ENCODE measurements around the gene CCDC88B.

The CCDC88B gene

DNA sequence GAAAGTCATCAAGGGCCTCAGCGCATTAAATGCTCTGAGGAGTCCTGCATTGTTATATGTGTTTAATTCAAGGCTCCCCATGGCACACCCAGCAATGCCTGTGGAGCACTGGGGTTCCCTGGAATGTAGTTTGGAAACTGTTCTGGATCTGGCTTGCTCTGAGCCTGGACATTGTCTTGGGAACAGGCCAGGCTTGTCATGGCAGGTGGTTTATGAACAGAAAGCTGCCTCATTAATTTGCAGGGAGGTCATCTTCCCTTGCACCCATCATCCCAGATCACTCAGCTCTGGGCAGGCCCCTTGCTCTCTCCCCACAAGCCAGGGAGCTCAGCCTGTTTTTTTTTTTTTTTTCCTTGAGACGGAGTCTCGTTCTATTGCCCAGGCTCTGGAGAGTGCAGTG lies 51.8 kb downstream of the CCDC88B start:
- FAIRE-seq, result no peak
- DNase-seq (ENCODE audit: insufficient read length, low spot score), result no peak
- TF ChIP-seq POLR2A (IDR thresholded peaks at IDR 0.05; ENCODE audit: low read depth, low read length), result no peak

DNA sequence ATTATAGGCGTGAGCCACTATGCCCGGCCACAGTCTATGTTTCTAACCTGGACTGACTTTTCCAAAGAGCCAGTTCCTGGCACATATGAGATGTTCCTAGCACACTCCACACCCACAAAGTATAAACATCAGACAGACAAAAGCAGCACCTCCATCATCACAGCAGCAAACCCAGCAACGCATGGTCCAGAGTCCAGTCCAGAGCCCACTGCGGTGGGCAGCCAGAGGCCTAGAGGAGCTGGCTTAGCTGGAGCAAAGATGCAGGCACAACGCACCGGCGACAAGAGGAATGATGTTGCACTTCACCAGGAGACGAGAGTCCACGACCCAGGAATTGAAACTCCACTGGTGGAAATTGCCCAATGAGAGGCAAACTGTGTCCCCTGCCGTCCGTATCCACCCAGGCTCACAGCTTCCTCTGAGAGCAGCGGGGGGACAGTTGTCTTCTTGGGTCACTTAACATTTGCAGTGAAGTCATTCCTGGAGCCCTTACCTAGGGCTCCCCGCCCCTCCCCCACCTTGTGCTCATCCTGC lies 55.6 kb downstream of the CCDC88B start:
- no peak for DNase-seq (ENCODE audit: insufficient read length, low spot score)
- no peak for FAIRE-seq
- no peak for TF ChIP-seq POLR2A (IDR thresholded peaks at IDR 0.05; ENCODE audit: low read depth, low read length)

DNA sequence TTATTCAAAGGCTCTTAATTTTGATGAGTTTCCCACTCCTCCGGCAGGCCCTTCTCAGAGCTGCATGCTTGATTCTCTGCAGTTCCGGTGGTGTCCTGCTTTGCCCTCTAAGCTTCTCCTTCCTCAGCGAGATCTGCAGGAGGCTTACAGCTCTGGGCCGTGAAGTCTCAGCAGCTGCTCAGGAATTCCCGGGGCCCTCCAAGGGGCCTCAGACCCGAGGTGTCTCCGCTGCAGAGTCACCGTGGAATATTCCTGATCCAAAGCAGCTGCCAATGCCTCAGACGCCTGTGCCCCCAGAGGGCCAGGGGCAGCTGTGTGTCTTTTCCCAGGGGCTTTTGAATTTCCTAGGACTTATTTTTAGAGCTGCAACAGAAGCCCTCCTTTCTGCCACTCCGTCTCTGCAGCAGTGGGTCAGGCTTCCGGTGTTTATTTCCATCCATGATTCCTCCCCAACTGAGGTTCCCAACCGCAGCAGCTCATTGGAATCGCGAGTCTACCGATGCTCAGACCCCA lies 56.1 kb downstream of the CCDC88B start:
- DNase-seq (ENCODE audit: insufficient read length, low spot score) (no peak), FAIRE-seq (no peak)
- TF ChIP-seq POLR2A (IDR thresholded peaks at IDR 0.05; ENCODE audit: low read depth, low read length), result no peak

DNA sequence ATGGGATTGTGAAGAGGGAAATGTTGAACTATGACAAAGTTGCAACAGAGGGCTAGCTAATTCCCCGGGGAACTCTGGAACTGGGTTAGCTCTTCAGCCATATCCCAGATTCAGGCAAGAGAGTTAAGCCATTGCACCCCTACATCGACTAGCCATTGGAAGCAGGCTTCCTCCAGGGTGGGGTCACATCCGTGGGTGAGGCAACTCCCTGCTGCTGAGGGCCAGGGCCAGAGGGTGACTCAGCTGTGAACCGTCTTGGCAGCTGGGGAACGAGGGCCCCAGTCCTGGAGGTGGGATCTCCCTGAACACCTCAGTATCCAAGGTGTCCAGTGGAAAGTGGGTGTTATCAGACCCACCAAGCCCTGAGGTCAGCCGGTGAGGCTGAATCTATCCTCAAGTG lies 60.1 kb downstream of the CCDC88B start:
- FAIRE-seq (no peak), DNase-seq (ENCODE audit: insufficient read length, low spot score) (peak; percentile 82)
- TF ChIP-seq POLR2A (IDR thresholded peaks at IDR 0.05; ENCODE audit: low read depth, low read length), result no peak

DNA sequence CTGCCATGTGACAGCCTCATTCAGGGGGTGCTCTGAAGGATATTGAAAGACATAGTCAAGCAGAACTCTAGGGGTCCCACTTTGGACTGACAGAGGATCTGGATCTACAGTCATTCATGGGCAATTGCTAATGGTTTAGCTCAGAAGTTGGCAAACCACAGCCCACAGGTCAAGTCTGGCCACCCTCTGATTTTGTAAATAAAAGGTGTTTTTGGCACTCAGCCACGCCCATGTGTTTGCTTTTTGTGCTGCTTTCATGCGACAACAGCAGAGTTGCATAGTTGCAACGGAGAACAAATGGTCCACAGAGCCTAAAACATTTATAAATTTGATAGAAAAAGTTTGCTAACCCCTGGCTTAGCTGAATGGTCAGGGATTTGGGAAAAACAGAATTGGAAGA lies 60.7 kb downstream of the CCDC88B start:
- DNase-seq (ENCODE audit: insufficient read length, low spot score), result no peak

DNA sequence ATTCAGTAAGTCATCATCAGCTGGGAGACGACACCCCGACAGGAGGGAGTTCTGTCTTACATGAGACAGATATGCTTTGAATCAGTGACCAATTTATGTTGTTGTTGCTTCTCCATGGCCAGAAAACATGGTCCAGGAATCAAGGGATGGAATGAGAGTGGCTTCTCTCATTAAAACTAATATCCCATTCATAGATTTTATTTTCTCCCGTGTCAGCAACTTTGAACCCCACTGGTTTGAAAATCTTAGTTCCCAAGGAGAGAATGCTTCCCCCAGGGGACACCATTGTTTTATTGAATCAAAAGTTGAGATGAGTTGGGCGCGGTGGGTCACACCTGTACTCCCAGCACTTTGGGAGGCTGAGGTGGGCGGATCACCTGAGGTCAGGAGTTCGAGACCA lies 61.8 kb downstream of the CCDC88B start:
- TF ChIP-seq POLR2A (IDR thresholded peaks at IDR 0.05; ENCODE audit: low read depth, low read length), result no peak
- no peak for DNase-seq (ENCODE audit: insufficient read length, low spot score)
- FAIRE-seq, result no peak

More for the DNA sequence above, 60.7 kb downstream of the CCDC88B start:
- no peak for FAIRE-seq
- TF ChIP-seq POLR2A (IDR thresholded peaks at IDR 0.05; ENCODE audit: low read depth, low read length), result no peak

DNA sequence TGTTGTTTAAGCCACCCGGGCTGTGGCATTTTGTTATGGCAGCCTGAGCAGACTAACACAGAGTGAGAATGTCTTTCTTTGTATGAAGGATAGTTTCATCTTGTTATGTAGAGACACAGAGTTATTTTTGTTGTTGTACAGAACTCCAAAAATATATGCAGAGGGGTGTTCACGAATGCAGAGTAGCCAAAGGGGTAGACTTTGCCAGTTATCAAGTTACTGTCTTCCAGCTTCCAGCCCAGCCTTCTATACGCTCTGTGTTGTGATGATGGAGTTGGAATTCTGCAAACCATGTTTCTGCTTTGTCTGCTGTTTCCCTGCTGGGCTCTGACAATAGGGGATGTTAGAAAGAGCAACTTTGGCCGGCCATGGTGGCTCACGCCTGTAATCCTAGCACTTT lies 63.1 kb downstream of the CCDC88B start:
- no peak for DNase-seq (ENCODE audit: insufficient read length, low spot score)
- no peak for FAIRE-seq

DNA sequence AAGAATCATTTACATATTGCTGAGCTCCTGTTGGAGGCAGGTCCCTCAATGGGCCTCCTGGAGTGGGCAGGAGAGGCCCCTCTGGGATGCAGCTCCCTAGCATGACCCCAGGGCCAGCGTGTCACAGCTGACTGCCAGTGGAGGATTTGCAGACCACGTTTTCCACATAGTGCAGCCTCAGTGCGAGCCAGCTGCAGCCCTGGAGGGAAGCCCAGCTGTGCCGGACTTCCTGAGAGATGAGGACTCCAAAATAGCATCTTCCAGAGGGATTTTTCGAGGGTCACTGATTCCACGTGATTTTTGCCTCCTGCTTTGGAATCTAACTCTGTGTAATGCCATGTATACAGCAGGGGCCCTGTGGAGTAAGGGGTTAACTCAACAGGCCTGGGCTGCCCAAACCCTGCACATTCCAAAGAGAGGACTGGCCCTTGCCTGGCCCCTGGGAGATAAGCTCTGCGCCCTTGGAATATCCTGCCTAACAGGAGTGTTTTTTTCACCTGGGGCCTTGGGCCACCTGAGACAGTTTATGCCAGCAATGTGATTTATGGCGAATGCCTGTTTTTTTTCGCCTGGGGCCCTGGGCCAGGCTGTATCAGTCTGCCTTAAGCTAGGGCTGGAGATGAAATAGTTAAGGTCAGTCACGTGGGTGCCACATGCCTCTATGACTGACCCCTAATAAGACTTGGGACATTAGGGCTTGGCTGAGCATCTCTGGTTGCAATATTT lies 66.4 kb downstream of the CCDC88B start:
- FAIRE-seq (no peak), DNase-seq (ENCODE audit: insufficient read length, low spot score) (no peak)
- TF ChIP-seq POLR2A (IDR thresholded peaks at IDR 0.05; ENCODE audit: low read depth, low read length), result no peak

More for the DNA sequence above, 63.1 kb downstream of the CCDC88B start:
- TF ChIP-seq POLR2A (IDR thresholded peaks at IDR 0.05; ENCODE audit: low read depth, low read length), result no peak

Measured in H54 (cell line).